HL-60/S4 (cell line): ENCODE results near the gene HECTD4.

ENCODE experiments used
- in situ Hi-C: fragments of 300-500 bp; cut with MboI; formaldehyde crosslinking; loops from 2 replicates; pipeline ENCODE4 v1.14.3; 2022; ENCODE audit warnings: low sequenced_read_pairs

HECTD4 gene

GRCh38 chr12:112322882-112323547, 59.2 kb downstream of the HECTD4 start:
- in situ Hi-C loops: no loop called here

- in situ Hi-C loops: no loop called here
Measured at GRCh38 chr12:112322441-112322840, 59.8 kb downstream of the HECTD4 start.

GRCh38 chr12:112321245-112321644, 61.0 kb downstream of the HECTD4 start:
- in situ Hi-C loops: no loop called here

- in situ Hi-C loops: no loop called here
Measured at GRCh38 chr12:112319395-112319794, 62.8 kb downstream of the HECTD4 start.

- in situ Hi-C loops: no loop called here
Measured at GRCh38 chr12:112317481-112317880, 64.8 kb downstream of the HECTD4 start.

GRCh38 chr12:112314981-112315380, 67.2 kb downstream of the HECTD4 start:
- in situ Hi-C loops: no loop called here

- in situ Hi-C loops: no loop called here
Measured at GRCh38 chr12:112309797-112310196, 72.4 kb downstream of the HECTD4 start.

- in situ Hi-C loops: no loop called here
Measured at GRCh38 chr12:112308652-112309051, 73.6 kb downstream of the HECTD4 start.

GRCh38 chr12:112308161-112308560, 74.1 kb downstream of the HECTD4 start:
- in situ Hi-C loops: no loop called here

GRCh38 chr12:112307317-112308011, 74.8 kb downstream of the HECTD4 start:
- in situ Hi-C loops: no loop called here

- in situ Hi-C loops: no loop called here
Measured at GRCh38 chr12:112305951-112306350, 76.3 kb downstream of the HECTD4 start.

GRCh38 chr12:112304436-112304835, 77.8 kb downstream of the HECTD4 start:
- in situ Hi-C loops: no loop called here

GRCh38 chr12:112303799-112304198, 78.4 kb downstream of the HECTD4 start:
- in situ Hi-C loops: no loop called here

GRCh38 chr12:112303004-112303403, 79.2 kb downstream of the HECTD4 start:
- in situ Hi-C loops: no loop called here

GRCh38 chr12:112299704-112300103, 82.5 kb downstream of the HECTD4 start:
- in situ Hi-C loops: no loop called here

- in situ Hi-C loops: no loop called here
Measured at GRCh38 chr12:112297188-112297587, 85.0 kb downstream of the HECTD4 start.

- in situ Hi-C loops: no loop called here
Measured at GRCh38 chr12:112296183-112296582, 86.0 kb downstream of the HECTD4 start.

- in situ Hi-C loops: no loop called here
Measured at GRCh38 chr12:112294793-112295192, 87.4 kb downstream of the HECTD4 start.

GRCh38 chr12:112288638-112289037, 93.6 kb downstream of the HECTD4 start:
- in situ Hi-C loops: no loop called here

- in situ Hi-C loops: no loop called here
Measured at GRCh38 chr12:112285600-112286401, 96.4 kb downstream of the HECTD4 start.

GRCh38 chr12:112283546-112283945, 98.7 kb downstream of the HECTD4 start:
- in situ Hi-C loops: no loop called here

- in situ Hi-C loops: no loop called here
Measured at GRCh38 chr12:112282920-112283319, 99.3 kb downstream of the HECTD4 start.
